ENCODE results near the gene HNRNPA2B1. TPM values are rescaled to one million over a fixed set of nuclear protein-coding genes. Genes with fewer than 3 reads are reported as not detected.

Gene HNRNPA2B1
- polyA plus RNA-seq, 1 of the 3 experiments (the other 2 are of a cell fraction) = 483 TPM

DNA sequence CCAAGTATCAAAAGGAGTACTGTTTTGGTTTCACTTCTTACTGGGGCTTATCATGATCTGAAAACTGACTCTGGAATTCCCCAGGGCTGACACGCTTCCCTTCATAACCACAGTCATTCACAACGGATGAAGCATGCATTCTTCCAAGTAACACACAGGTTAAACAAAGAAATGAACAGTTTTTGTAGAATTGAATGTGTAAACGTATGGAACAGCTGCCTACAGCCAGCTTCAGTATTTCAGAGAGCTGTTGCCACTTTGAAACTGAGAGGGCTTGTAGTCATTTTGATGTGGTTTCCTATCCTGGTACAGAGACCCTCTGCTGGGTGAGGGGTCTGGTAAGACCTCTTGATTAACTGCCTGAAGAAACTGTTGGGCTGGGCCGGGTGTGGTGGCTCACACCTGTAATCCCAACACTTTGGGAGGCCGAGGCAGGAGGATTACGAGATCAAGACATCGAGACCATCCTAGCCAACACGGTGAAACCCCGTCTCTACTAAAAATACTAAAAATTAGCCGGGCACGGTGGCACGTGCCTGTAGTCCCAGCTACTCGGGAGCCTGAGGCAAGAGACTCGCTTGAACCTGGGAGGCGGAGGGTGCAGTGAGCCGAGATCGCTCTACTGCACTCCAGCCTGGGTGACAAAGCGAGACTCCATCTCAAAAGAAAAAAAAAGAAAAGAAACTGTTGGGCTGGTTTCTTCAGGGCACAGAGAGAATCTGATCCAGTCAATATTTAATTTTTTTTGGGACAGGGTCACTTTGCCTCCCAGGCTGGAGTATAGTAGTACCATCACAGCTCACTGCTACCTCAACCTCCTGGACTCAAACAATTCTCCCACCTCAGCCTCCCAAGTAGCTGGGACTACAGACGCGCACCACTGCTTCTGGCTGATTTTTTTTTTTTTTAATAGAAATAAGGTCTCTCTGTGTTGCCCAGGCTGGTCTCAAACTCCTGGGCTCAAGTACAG lies 43.8 kb downstream of the HNRNPA2B1 start:
- Histone ChIP-seq H3K4me2 (peak overlapping the region; percentile 83), H3K27me3 (ENCODE audit: insufficient read depth) (no peaks in the 10 kb centered on the region), H3K4me3 (ENCODE audit: low read depth in 2 of 2, low read length in 1 of 2) (peak overlapping the region; percentile 29 to 62; a peak in 3 of 4 replicates), H3K4me1 (ENCODE audit: control insufficient read depth in 1 of 2, insufficient read depth in 2 of 2, low read depth in 1 of 2, low read length in 1 of 2) (peaks cover 12 to 51% of the 10 kb centered on the region in 2 experiments; a peak in 3 of 4 replicates), H3K79me2 (ENCODE audit: insufficient read depth) (peaks cover 68% of the 10 kb centered on the region; the same call in 1 of the 2 replicates), H3K9me2 (no peaks in the 10 kb centered on the region), H3F3A (replicated peaks; ENCODE audit: insufficient read depth) (peaks cover 32% of the 10 kb centered on the region), H3K27ac (ENCODE audit: low read depth in 2 of 2, low read length in 1 of 2) (peak overlapping the region in 1 of 2 experiments; percentile 90; a peak in 3 of 4 replicates), H3K36me3 (replicated peaks in 1 of 2; ENCODE audit: control insufficient read depth in 1 of 2, insufficient read depth in 2 of 2, low read length in 1 of 2) (no peaks in the 10 kb centered on the region), H3K9me3 (no peaks in the 10 kb centered on the region), H4K20me1 (ENCODE audit: insufficient read depth) (no peaks in the 10 kb centered on the region), H3K9ac (peak overlapping the region; percentile 66), H2AFZ (ENCODE audit: low read depth) (peak overlapping the region; percentile 8; the same call in 1 of the 2 replicates)
- CTCF ChIA-PET = interaction anchor here (0.5 to 1.8 kb wide), 6 partner anchors 10 to 128 kb away, joined by 3 to 5 read pairs (median 4); no protein-coding TSS in a partner anchor
- POLR2A ChIA-PET = interaction anchor here (1.0 kb wide), 1 partner anchor 45 kb away, joined by 3 read pairs; the partner anchor contains the start of gene CBX3
- TF ChIP-seq RAD21 (IDR thresholded peaks at IDR 0.05; ENCODE audit: low read length) = no peak
- TF ChIP-seq MEF2A (IDR thresholded peaks at IDR 0.05; ENCODE audit: borderline replicate concordance, low read depth) = no peak
- TF ChIP-seq RCOR1 (IDR thresholded peaks at IDR 0.05; ENCODE audit: low read length) = 0 out of 2 replicates have a peak, but pooled peaks have one; percentile 13
- TF ChIP-seq FOSL2 (IDR thresholded peaks at IDR 0.05; ENCODE audit: borderline replicate concordance, low read depth) = peak; percentile 83; the same call in 1 of the 2 replicates
- no peak for TF ChIP-seq FOXJ3 (CRISPR knock-in tag; IDR thresholded peaks at IDR 0.05)
- peak; percentile 89 for TF ChIP-seq TCF12 (IDR thresholded peaks at IDR 0.05)
- no peak for TF ChIP-seq CHD2 (IDR thresholded peaks at IDR 0.05; ENCODE audit: low read length, partially characterized antibody)
- TF ChIP-seq, protein P1, sequence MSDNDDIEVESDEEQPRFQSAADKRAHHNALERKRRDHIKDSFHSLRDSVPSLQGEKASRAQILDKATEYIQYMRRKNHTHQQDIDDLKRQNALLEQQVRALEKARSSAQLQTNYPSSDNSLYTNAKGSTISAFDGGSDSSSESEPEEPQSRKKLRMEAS (IDR thresholded peaks at IDR 0.05; ENCODE audit: low read depth) = peak; percentile 90
- TF ChIP-seq, protein P2, sequence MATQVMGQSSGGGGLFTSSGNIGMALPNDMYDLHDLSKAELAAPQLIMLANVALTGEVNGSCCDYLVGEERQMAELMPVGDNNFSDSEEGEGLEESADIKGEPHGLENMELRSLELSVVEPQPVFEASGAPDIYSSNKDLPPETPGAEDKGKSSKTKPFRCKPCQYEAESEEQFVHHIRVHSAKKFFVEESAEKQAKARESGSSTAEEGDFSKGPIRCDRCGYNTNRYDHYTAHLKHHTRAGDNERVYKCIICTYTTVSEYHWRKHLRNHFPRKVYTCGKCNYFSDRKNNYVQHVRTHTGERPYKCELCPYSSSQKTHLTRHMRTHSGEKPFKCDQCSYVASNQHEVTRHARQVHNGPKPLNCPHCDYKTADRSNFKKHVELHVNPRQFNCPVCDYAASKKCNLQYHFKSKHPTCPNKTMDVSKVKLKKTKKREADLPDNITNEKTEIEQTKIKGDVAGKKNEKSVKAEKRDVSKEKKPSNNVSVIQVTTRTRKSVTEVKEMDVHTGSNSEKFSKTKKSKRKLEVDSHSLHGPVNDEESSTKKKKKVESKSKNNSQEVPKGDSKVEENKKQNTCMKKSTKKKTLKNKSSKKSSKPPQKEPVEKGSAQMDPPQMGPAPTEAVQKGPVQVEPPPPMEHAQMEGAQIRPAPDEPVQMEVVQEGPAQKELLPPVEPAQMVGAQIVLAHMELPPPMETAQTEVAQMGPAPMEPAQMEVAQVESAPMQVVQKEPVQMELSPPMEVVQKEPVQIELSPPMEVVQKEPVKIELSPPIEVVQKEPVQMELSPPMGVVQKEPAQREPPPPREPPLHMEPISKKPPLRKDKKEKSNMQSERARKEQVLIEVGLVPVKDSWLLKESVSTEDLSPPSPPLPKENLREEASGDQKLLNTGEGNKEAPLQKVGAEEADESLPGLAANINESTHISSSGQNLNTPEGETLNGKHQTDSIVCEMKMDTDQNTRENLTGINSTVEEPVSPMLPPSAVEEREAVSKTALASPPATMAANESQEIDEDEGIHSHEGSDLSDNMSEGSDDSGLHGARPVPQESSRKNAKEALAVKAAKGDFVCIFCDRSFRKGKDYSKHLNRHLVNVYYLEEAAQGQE (IDR thresholded peaks at IDR 0.05; ENCODE audit: low read depth, low read length) = no peak
- TF ChIP-seq JUND (IDR thresholded peaks at IDR 0.05) = peak; percentile 90
- no peak for TF ChIP-seq ELF1 (IDR thresholded peaks at IDR 0.05)
- TF ChIP-seq, protein P3, sequence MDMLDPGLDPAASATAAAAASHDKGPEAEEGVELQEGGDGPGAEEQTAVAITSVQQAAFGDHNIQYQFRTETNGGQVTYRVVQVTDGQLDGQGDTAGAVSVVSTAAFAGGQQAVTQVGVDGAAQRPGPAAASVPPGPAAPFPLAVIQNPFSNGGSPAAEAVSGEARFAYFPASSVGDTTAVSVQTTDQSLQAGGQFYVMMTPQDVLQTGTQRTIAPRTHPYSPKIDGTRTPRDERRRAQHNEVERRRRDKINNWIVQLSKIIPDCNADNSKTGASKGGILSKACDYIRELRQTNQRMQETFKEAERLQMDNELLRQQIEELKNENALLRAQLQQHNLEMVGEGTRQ (IDR thresholded peaks at IDR 0.05; ENCODE audit: borderline replicate concordance, low read depth, low read length) = no peak
- TF ChIP-seq, protein P4, sequence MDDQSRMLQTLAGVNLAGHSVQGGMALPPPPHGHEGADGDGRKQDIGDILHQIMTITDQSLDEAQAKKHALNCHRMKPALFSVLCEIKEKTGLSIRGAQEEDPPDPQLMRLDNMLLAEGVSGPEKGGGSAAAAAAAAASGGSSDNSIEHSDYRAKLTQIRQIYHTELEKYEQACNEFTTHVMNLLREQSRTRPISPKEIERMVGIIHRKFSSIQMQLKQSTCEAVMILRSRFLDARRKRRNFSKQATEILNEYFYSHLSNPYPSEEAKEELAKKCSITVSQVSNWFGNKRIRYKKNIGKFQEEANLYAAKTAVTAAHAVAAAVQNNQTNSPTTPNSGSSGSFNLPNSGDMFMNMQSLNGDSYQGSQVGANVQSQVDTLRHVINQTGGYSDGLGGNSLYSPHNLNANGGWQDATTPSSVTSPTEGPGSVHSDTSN (IDR thresholded peaks at IDR 0.05) = peak; percentile 78
- TF ChIP-seq, protein P5, sequence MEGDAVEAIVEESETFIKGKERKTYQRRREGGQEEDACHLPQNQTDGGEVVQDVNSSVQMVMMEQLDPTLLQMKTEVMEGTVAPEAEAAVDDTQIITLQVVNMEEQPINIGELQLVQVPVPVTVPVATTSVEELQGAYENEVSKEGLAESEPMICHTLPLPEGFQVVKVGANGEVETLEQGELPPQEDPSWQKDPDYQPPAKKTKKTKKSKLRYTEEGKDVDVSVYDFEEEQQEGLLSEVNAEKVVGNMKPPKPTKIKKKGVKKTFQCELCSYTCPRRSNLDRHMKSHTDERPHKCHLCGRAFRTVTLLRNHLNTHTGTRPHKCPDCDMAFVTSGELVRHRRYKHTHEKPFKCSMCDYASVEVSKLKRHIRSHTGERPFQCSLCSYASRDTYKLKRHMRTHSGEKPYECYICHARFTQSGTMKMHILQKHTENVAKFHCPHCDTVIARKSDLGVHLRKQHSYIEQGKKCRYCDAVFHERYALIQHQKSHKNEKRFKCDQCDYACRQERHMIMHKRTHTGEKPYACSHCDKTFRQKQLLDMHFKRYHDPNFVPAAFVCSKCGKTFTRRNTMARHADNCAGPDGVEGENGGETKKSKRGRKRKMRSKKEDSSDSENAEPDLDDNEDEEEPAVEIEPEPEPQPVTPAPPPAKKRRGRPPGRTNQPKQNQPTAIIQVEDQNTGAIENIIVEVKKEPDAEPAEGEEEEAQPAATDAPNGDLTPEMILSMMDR (IDR thresholded peaks at IDR 0.05) = no peak
- TF ChIP-seq SMC3 (IDR thresholded peaks at IDR 0.05; ENCODE audit: low read depth, low read length) = no peak
- peak; percentile 16; the same call in 1 of the 2 replicates for TF ChIP-seq YY1 (IDR thresholded peaks at IDR 0.05; ENCODE audit: low read depth)
- TF ChIP-seq POLR2AphosphoS5 (IDR thresholded peaks at IDR 0.05; ENCODE audit: low read depth, low read length) = peak; percentile 72; the same call in 1 of the 2 replicates
- no peak for TF ChIP-seq RFX5 (IDR thresholded peaks at IDR 0.05; ENCODE audit: low read length)
- no peak for TF ChIP-seq EZH2phosphoT487 (IDR thresholded peaks at IDR 0.05; ENCODE audit: borderline replicate concordance, low read depth)
- peak in 1 of 2 experiments; percentile 87; a peak in 3 of 4 replicates for TF ChIP-seq EP300 (IDR thresholded peaks at IDR 0.05; ENCODE audit: borderline replicate concordance in 1 of 2, low read depth in 1 of 2, low read length in 1 of 2)
- peak; percentile 70; the same call in 1 of the 2 replicates for TF ChIP-seq SIN3A (IDR thresholded peaks at IDR 0.05; ENCODE audit: borderline replicate concordance, low read depth, low read length)
- TF ChIP-seq FOXM1 (IDR thresholded peaks at IDR 0.05; ENCODE audit: low read depth) = no peak
- peak; percentile 95 for TF ChIP-seq TEAD4 (IDR thresholded peaks at IDR 0.05; ENCODE audit: borderline replicate concordance, insufficient read depth)
- TF ChIP-seq NFIC (IDR thresholded peaks at IDR 0.05; ENCODE audit: borderline replicate concordance) = peak; percentile 58
- no peak for DNase-seq
- WGBS (ENCODE audit: low lambda C conversion rate) = 79% methylated on average over 20 of the region's 20 CpGs
